ENCODE data around the gene MINDY4B.

The MINDY4B gene

GRCh38 chr3:150843241-150843640 is 62.0 kb downstream of the MINDY4B start:
- ChIA-PET CTCF (interaction anchor here (0.9 to 2.8 kb wide), 2 partner anchors 55 to 121 kb away, joined by 4 to 8 read pairs; no protein-coding TSS in a partner anchor), POLR2A (no interaction called here)
- Histone ChIP-seq H3K4me3 (ENCODE audit: low read depth, low read length) (no peak overlapping the region), H3K27ac (ENCODE audit: extremely low read depth, low read depth, low read length) (no peak overlapping the region), H3K36me3 (ENCODE audit: control insufficient read depth in 2 of 2, insufficient read depth in 1 of 2, low read length in 2 of 2) (no peaks in the 10 kb centered on the region), H3K9me3 (ENCODE audit: control insufficient read depth, insufficient read depth, low read depth, low read length) (no peaks in the 10 kb centered on the region), H3K4me1 (ENCODE audit: control insufficient read depth, insufficient read depth, low read length) (no peaks in the 10 kb centered on the region)
- TF ChIP-seq ZBTB17 (tag by site-specific recombination; IDR thresholded peaks at IDR 0.05) (no peak), ZNF785 (tag by site-specific recombination; IDR thresholded peaks at IDR 0.05) (no peak), MYNN (tag by site-specific recombination; IDR thresholded peaks at IDR 0.05; ENCODE audit: borderline replicate concordance) (no peak), RBAK (tag by site-specific recombination; IDR thresholded peaks at IDR 0.05) (no peak), ZSCAN18 (tag by site-specific recombination; IDR thresholded peaks at IDR 0.05) (no peak), GFI1B (tag by site-specific recombination; IDR thresholded peaks at IDR 0.05) (no peak), ZNF16 (tag by site-specific recombination; IDR thresholded peaks at IDR 0.05; ENCODE audit: low read depth) (no peak), ZNF37A (tag by site-specific recombination; IDR thresholded peaks at IDR 0.05) (no peak), ZBTB6 (tag by site-specific recombination; IDR thresholded peaks at IDR 0.05) (no peak), ZNF211 (tag by site-specific recombination; IDR thresholded peaks at IDR 0.05; ENCODE audit: low read depth) (no peak), ZFP41 (tag by site-specific recombination; IDR thresholded peaks at IDR 0.05; ENCODE audit: borderline replicate concordance) (no peak), ZNF623 (tag by site-specific recombination; IDR thresholded peaks at IDR 0.05) (no peak)

GRCh38 chr3:150840802-150841515 is 64.3 kb downstream of the MINDY4B start:
- CTCF ChIA-PET, result interaction anchor here (0.6 to 0.7 kb wide), 2 partner anchors 31 to 48 kb away, joined by 4 read pairs; no protein-coding TSS in a partner anchor
- no peaks in the 10 kb centered on the region for H3K9me3 ChIP-seq (ENCODE audit: control insufficient read depth, insufficient read depth, low read depth, low read length)
- POLR2A ChIA-PET, result no interaction called here
- no peak for TF ChIP-seq REST (tag by site-specific recombination; IDR thresholded peaks at IDR 0.05)
- peak; percentile 49 for TF ChIP-seq ZIC2 (tag by site-specific recombination; IDR thresholded peaks at IDR 0.05)
- H3K36me3 ChIP-seq (ENCODE audit: control insufficient read depth in 2 of 2, insufficient read depth in 1 of 2, low read length in 2 of 2), result no peaks in the 10 kb centered on the region
- H3K4me3 ChIP-seq (ENCODE audit: low read depth, low read length), result no peak overlapping the region
- H3K4me1 ChIP-seq (ENCODE audit: control insufficient read depth, insufficient read depth, low read length), result no peaks in the 10 kb centered on the region
- H3K27ac ChIP-seq (ENCODE audit: extremely low read depth, low read depth, low read length), result no peak overlapping the region

- no peaks in the 10 kb centered on the region for H3K4me1 ChIP-seq (ENCODE audit: control insufficient read depth, insufficient read depth, low read length)
- no peaks in the 10 kb centered on the region for H3K9me3 ChIP-seq (ENCODE audit: control insufficient read depth, insufficient read depth, low read depth, low read length)
- TF ChIP-seq KLF7 (tag by site-specific recombination; IDR thresholded peaks at IDR 0.05; ENCODE audit: borderline replicate concordance) (no peak), ZNF362 (tag by site-specific recombination; IDR thresholded peaks at IDR 0.05) (no peak), ZNF366 (tag by site-specific recombination; conservative IDR thresholded peaks at IDR 0.05) (peak; percentile 98)
- no peak overlapping the region for H3K27ac ChIP-seq (ENCODE audit: extremely low read depth, low read depth, low read length)
- H3K4me3 ChIP-seq (ENCODE audit: low read depth, low read length), result no peak overlapping the region
- ChIA-PET POLR2A (no interaction called here), CTCF (interaction anchor here (0.6 to 0.9 kb wide), 9 partner anchors 15 to 1828 kb away, joined by 3 to 9 read pairs (median 3); no protein-coding TSS in a partner anchor)
- H3K36me3 ChIP-seq (ENCODE audit: control insufficient read depth in 2 of 2, insufficient read depth in 1 of 2, low read length in 2 of 2), result no peaks in the 10 kb centered on the region
Measured at GRCh38 chr3:150830745-150831144, 74.5 kb downstream of the MINDY4B start.
